ENCODE measurements around the gene NCL. TPM values are rescaled to one million over a fixed set of nuclear protein-coding genes. Genes with fewer than 3 reads are reported as not detected.
A peak's percentile ranks its signal among the peaks of the same experiment; 100 is the strongest.

NCL gene
- total RNA-seq, 1 experiment from 2014 or later = 1,328 TPM

DNA sequence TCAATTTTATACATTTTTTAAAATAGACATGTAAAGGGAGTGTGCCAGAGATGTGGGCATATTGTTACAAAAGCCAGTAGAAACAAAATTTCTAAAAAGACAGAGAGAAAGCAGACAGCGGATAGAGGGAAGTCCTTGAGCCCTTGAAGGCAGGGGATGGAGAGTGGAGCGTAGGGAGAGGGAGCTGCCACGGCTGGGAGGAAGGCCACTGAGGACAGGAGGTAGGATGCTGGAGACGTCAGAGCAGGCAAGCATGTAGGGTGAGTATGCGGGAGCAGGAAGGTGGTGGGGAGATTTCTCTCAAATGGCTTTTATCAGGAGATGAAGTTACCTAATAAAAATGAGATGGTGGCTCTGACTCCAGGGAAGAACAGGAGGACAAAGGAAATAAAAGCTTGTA lies 24.0 kb upstream of the NCL start:
- Histone ChIP-seq H3K36me3 (ENCODE audit: insufficient read depth, low read length, poor library complexity, severe bottlenecking) (no peaks in the 10 kb centered on the region), H3K27me3 (replicated peaks; ENCODE audit: insufficient read depth, low read depth, low read length, poor library complexity) (no peaks in the 10 kb centered on the region), H3K27ac (ENCODE audit: low read depth, low read length, poor library complexity, severe bottlenecking) (no peak overlapping the region), H3K9me3 (ENCODE audit: low read depth, low read length, poor library complexity, severe bottlenecking) (no peaks in the 10 kb centered on the region), H3K4me1 (ENCODE audit: insufficient read depth, low read length, poor library complexity, severe bottlenecking) (no peaks in the 10 kb centered on the region), H3K4me3 (ENCODE audit: low read depth, low read length, poor library complexity, severe bottlenecking) (no peak overlapping the region)
- POLR2A ChIA-PET (ENCODE audit: low non-redundant PET) = no interaction called here
- CTCF ChIA-PET = no interaction called here
- TF ChIP-seq, protein P1, sequence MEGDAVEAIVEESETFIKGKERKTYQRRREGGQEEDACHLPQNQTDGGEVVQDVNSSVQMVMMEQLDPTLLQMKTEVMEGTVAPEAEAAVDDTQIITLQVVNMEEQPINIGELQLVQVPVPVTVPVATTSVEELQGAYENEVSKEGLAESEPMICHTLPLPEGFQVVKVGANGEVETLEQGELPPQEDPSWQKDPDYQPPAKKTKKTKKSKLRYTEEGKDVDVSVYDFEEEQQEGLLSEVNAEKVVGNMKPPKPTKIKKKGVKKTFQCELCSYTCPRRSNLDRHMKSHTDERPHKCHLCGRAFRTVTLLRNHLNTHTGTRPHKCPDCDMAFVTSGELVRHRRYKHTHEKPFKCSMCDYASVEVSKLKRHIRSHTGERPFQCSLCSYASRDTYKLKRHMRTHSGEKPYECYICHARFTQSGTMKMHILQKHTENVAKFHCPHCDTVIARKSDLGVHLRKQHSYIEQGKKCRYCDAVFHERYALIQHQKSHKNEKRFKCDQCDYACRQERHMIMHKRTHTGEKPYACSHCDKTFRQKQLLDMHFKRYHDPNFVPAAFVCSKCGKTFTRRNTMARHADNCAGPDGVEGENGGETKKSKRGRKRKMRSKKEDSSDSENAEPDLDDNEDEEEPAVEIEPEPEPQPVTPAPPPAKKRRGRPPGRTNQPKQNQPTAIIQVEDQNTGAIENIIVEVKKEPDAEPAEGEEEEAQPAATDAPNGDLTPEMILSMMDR (conservative IDR thresholded peaks at IDR 0.05; ENCODE audit: low read depth, low read length) = no peak
- TF ChIP-seq EZH2 (IDR thresholded peaks at IDR 0.05; ENCODE audit: borderline replicate concordance, low read depth, low read length, poor library complexity, severe bottlenecking) = no peak
- no TSS peak for BruUV-seq (replicated peaks)
- no peak for DNase-seq (ENCODE audit: low spot score)
- intact Hi-C loops (cut with micrococcal nuclease; ENCODE audit: unreplicated experiment) = no loop called here

DNA sequence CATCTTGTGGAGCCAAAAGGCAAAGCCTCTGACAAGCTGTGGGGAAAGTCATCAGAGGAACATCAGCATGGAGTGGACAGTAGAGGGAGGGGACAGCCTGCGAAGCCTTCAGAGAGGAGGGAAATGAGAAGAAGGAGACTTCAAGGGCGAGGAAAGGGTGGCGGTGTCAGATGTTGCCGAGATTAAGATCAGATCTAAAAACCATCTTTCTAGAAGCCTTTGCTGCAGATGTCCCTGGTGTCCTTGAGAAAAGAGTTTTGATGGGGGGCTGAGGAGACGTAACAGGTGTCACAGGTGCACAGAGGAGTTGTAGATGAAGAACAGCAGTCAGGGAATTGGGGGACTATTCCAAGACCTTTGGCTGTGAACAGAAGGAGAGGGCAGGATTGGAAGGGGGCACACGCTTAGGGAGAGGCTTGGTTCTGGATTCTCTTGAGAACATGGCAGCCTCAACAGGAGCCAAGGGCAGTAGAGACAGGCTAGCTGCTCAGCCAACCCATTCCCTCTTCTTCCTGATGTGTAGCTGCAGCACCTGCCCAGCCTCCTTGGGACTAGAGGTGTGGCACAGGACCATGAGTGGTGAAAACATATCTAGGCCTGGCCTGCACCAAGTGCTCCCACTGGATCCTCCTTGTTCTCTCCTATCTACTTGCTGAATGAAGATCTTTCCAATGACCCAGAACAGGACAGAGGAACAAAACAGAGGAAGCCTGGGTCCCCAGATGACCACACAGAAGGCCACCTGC lies 22.7 kb upstream of the NCL start:
- intact Hi-C loops (cut with micrococcal nuclease; ENCODE audit: unreplicated experiment) = no loop called here
- Histone ChIP-seq H3K27me3 (replicated peaks; ENCODE audit: insufficient read depth, low read depth, low read length, poor library complexity) (no peaks in the 10 kb centered on the region), H3K9me3 (ENCODE audit: low read depth, low read length, poor library complexity, severe bottlenecking) (no peaks in the 10 kb centered on the region), H3K4me1 (ENCODE audit: insufficient read depth, low read length, poor library complexity, severe bottlenecking) (no peaks in the 10 kb centered on the region), H3K4me3 (ENCODE audit: low read depth, low read length, poor library complexity, severe bottlenecking) (no peak overlapping the region), H3K27ac (ENCODE audit: low read depth, low read length, poor library complexity, severe bottlenecking) (no peak overlapping the region), H3K36me3 (ENCODE audit: insufficient read depth, low read length, poor library complexity, severe bottlenecking) (no peaks in the 10 kb centered on the region)
- BruUV-seq (replicated peaks) = no TSS peak
- TF ChIP-seq, protein P1 (conservative IDR thresholded peaks at IDR 0.05; ENCODE audit: low read depth, low read length) = no peak
- TF ChIP-seq EZH2 (IDR thresholded peaks at IDR 0.05; ENCODE audit: borderline replicate concordance, low read depth, low read length, poor library complexity, severe bottlenecking) = no peak
- no peak for DNase-seq (ENCODE audit: low spot score)
- CTCF ChIA-PET = no interaction called here
- POLR2A ChIA-PET (ENCODE audit: low non-redundant PET) = no interaction called here

DNA sequence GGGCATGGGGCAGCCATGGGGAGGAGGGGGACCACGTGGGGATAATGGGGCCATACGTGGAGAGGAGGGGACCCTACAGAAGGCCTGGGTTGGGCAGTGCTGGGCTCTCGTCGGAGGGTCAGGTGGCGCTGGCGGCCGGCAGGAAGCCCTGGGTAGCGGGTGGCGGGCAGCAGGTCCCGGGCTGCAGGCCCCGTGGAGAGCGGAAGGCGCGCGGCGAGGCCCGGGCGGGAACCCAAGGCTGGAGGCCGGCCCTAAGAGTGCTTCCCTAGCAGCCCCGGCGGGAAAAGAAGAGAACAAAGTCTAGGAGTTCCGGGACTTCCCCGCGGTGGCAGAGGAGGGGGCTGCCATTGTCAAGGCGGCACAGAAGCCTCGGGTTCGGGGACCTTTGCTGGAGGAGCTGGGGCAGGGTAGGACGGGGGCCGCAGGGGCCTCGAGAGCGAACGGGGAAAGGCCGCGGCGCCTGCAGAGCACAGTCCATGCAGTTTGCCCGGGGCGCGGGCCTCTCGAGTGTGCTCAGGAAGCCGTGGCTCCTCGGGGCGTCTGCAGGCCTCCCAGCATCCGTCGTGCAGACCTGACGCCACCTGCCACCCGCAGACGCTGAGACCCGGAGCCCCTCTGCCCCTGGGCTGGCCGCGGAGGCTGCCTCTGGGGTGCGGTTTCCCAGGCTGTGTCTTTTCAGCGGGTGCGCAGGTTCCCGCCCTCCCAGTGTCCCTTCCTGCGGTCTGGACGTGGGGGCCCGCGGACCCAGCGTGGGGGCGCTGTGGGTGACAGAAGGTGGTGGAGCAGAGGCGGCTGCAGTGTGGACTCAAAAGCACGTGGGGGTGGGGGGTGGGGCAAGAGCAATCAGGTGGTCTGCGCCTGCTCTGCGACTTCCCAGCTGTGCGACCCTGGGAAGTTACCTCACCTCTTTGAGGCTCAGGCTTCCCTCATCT lies 19.4 kb upstream of the NCL start:
- BruUV-seq (replicated peaks) = no TSS peak
- no peak overlapping the region for H3K4me3 ChIP-seq (ENCODE audit: low read depth, low read length, poor library complexity, severe bottlenecking)
- H3K27ac ChIP-seq (ENCODE audit: low read depth, low read length, poor library complexity, severe bottlenecking) = peak overlapping the region; percentile 50
- intact Hi-C loops (cut with micrococcal nuclease; ENCODE audit: unreplicated experiment) = no loop called here
- ChIA-PET POLR2A (ENCODE audit: low non-redundant PET) (no interaction called here), CTCF (interaction anchor here (0.6 to 1.0 kb wide), 6 partner anchors 11 to 314 kb away, joined by 3 to 11 read pairs (median 6); partner anchors contain the start of gene NCL)
- H3K36me3 ChIP-seq (ENCODE audit: insufficient read depth, low read length, poor library complexity, severe bottlenecking) = no peaks in the 10 kb centered on the region
- no peaks in the 10 kb centered on the region for H3K27me3 ChIP-seq (replicated peaks; ENCODE audit: insufficient read depth, low read depth, low read length, poor library complexity)
- no peaks in the 10 kb centered on the region for H3K9me3 ChIP-seq (ENCODE audit: low read depth, low read length, poor library complexity, severe bottlenecking)
- no peaks in the 10 kb centered on the region for H3K4me1 ChIP-seq (ENCODE audit: insufficient read depth, low read length, poor library complexity, severe bottlenecking)
- no peak for TF ChIP-seq EZH2 (IDR thresholded peaks at IDR 0.05; ENCODE audit: borderline replicate concordance, low read depth, low read length, poor library complexity, severe bottlenecking)
- TF ChIP-seq, protein P1 (conservative IDR thresholded peaks at IDR 0.05; ENCODE audit: low read depth, low read length) = no peak
- DNase-seq (ENCODE audit: low spot score) = no peak

Data from A673 (cell line).